Fibroblast of pulmonary artery (primary cell): ENCODE data around the gene TCF7L1.

Source experiments
- DNase-seq: peaks from one replicate; pipeline ENCODE4 v3.0.0-alpha.2; 2010; ENCODE audit warnings: low read depth
- H3K4me3 ChIP-seq: replicated peaks from 2 replicates; pipeline ENCODE4 v1.5.1; 2011; ENCODE audit warnings: low read depth, mild to moderate bottlenecking, control low read depth, low read length, moderate library complexity
- TF ChIP-seq, protein P1 (sequence below): IDR thresholded peaks from 2 replicates; pipeline ENCODE4 v1.5.1; 2011; ENCODE audit warnings: mild to moderate bottlenecking, control low read depth, low read length, inconsistent platforms; ENCODE audit errors: missing control alignments

TCF7L1 gene

DNA sequence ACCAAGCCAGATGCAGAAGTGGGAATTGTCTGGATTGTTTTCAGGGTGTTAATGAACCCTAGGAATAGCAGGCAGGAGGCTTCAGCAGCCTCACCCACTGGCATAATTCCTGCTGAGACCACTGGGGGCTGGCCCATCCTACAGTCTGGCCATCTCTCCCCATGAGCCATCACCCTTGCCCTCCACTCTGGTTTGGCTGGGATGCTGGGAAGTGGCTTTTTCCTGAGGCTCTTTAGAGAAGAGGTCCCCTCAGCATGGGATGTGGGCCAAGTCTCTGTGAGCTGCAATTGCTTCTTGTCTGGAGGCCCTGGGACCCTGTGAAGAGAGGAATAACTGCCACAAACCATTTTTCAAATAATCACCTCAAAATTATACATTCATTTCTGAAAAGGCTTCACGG, 4.0 kb downstream of the TCF7L1 start:
- no peak overlapping the region for H3K4me3 ChIP-seq
- TF ChIP-seq, protein P1, sequence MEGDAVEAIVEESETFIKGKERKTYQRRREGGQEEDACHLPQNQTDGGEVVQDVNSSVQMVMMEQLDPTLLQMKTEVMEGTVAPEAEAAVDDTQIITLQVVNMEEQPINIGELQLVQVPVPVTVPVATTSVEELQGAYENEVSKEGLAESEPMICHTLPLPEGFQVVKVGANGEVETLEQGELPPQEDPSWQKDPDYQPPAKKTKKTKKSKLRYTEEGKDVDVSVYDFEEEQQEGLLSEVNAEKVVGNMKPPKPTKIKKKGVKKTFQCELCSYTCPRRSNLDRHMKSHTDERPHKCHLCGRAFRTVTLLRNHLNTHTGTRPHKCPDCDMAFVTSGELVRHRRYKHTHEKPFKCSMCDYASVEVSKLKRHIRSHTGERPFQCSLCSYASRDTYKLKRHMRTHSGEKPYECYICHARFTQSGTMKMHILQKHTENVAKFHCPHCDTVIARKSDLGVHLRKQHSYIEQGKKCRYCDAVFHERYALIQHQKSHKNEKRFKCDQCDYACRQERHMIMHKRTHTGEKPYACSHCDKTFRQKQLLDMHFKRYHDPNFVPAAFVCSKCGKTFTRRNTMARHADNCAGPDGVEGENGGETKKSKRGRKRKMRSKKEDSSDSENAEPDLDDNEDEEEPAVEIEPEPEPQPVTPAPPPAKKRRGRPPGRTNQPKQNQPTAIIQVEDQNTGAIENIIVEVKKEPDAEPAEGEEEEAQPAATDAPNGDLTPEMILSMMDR, result no peak
- DNase-seq, result no peak

- no peak overlapping the region for H3K4me3 ChIP-seq
- DNase-seq, result no peak
- TF ChIP-seq, protein P1, result no peak
These were observed 10.4 kb downstream of the TCF7L1 start for GRCh38 chr2:85143463-85144082.

GRCh38 chr2:85145116-85145820, 12.1 kb downstream of the TCF7L1 start:
- no peak overlapping the region for H3K4me3 ChIP-seq
- no peak for DNase-seq
- TF ChIP-seq, protein P1, result no peak

- no peak for DNase-seq
- TF ChIP-seq, protein P1, result no peak
- H3K4me3 ChIP-seq, result no peak overlapping the region
These were observed 15.0 kb downstream of the TCF7L1 start for GRCh38 chr2:85148190-85148589.

GRCh38 chr2:85151026-85151425, 17.8 kb downstream of the TCF7L1 start:
- no peak overlapping the region for H3K4me3 ChIP-seq
- peak; percentile 27 for DNase-seq
- TF ChIP-seq, protein P1, result no peak

DNA sequence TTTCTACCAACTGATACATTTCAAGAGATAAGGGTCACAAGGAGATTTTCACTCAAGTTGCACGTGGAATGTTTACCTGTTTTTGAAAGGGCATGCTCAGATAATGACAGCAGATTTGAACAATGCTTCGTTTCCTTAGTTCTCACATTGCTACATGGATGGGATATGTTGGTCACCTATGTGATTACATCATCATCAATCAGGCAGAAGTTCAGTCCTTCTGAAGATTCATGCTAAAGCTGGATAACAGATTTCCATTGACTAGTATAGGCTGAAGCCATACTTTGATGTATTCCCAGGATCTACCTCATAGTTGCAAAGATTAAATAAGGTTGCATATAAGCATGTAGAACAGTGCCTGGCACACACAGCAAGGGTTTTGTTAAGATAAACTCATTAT, 19.7 kb downstream of the TCF7L1 start:
- no peak overlapping the region for H3K4me3 ChIP-seq
- no peak for DNase-seq
- TF ChIP-seq, protein P1, result no peak
